AG08395 (cell line): ENCODE measurements around the gene IL10RA.
"Not testable (repeated sequence)": the region's sequence is repeated elsewhere in the genome, so short reads cannot be mapped to it uniquely, and the experiment has no call there.

ENCODE experiments used
- DNase-seq: peaks from one replicate; pipeline ENCODE4 v3.0.0; 2012; ENCODE audit warnings: mixed read lengths, low spot score

Gene IL10RA

GRCh38 chr11:118007040-118007439 is 20.8 kb downstream of the IL10RA start:
- DNase-seq: no peak

GRCh38 chr11:118007563-118008270 is 21.5 kb downstream of the IL10RA start:
- DNase-seq: not testable (repeated sequence)

GRCh38 chr11:118008271-118008911 is 22.2 kb downstream of the IL10RA start:
- DNase-seq: no peak

GRCh38 chr11:118009864-118010737 is 23.9 kb downstream of the IL10RA start:
- DNase-seq: no peak

GRCh38 chr11:118010738-118011461 is 24.7 kb downstream of the IL10RA start:
- DNase-seq: no peak

- DNase-seq: peak; percentile 21
Observed at GRCh38 chr11:118012083-118012669, 26.0 kb downstream of the IL10RA start.

- no peak for DNase-seq
Observed at GRCh38 chr11:118014022-118014421, 27.8 kb downstream of the IL10RA start.

GRCh38 chr11:118015385-118015841 is 29.2 kb downstream of the IL10RA start:
- no peak for DNase-seq

- DNase-seq: no peak
Observed at GRCh38 chr11:118016104-118016503, 29.9 kb downstream of the IL10RA start.

- no peak for DNase-seq
Observed at GRCh38 chr11:118017111-118017510, 30.9 kb downstream of the IL10RA start.

GRCh38 chr11:118017631-118018315 is 31.6 kb downstream of the IL10RA start:
- DNase-seq: no peak

- DNase-seq: no peak
Observed at GRCh38 chr11:118018401-118018800, 32.2 kb downstream of the IL10RA start.

GRCh38 chr11:118021146-118021545 is 35.0 kb downstream of the IL10RA start:
- DNase-seq: no peak

- no peak for DNase-seq
Observed at GRCh38 chr11:118027694-118028093, 41.5 kb downstream of the IL10RA start.

- no peak for DNase-seq
Observed at GRCh38 chr11:118028626-118029025, 42.4 kb downstream of the IL10RA start.

- no peak for DNase-seq
Observed at GRCh38 chr11:118033443-118033842, 47.2 kb downstream of the IL10RA start.

GRCh38 chr11:118042141-118042540 is 55.9 kb downstream of the IL10RA start:
- DNase-seq: no peak

GRCh38 chr11:118042796-118043195 is 56.6 kb downstream of the IL10RA start:
- no peak for DNase-seq

GRCh38 chr11:118045191-118045590 is 59.0 kb downstream of the IL10RA start:
- no peak for DNase-seq

- no peak for DNase-seq
Observed at GRCh38 chr11:118046051-118046963, 60.1 kb downstream of the IL10RA start.
